ENCODE results near the gene TDRD10.
"Not testable (repeated sequence)": the region's sequence is repeated elsewhere in the genome, so short reads cannot be mapped to it uniquely, and the experiment has no call there.

The TDRD10 gene

GRCh38 chr1:154479764-154480421, 22.1 kb upstream of the TDRD10 start:
- DNase-seq, result peak; percentile 85

- no peak for DNase-seq
Observed at GRCh38 chr1:154481053-154481452, 21.0 kb upstream of the TDRD10 start.

- peak; percentile 5 for DNase-seq
Observed at GRCh38 chr1:154483941-154484803, 17.8 kb upstream of the TDRD10 start.

- no peak for DNase-seq
Observed at GRCh38 chr1:154485106-154485505, 16.9 kb upstream of the TDRD10 start.

- no peak for DNase-seq
Observed at GRCh38 chr1:154485910-154486496, 16.0 kb upstream of the TDRD10 start.

- DNase-seq, result not testable (repeated sequence)
Observed at GRCh38 chr1:154486756-154487155, 15.3 kb upstream of the TDRD10 start.

- DNase-seq, result no peak
Observed at GRCh38 chr1:154488922-154489321, 13.1 kb upstream of the TDRD10 start.

GRCh38 chr1:154489695-154490274, 12.2 kb upstream of the TDRD10 start:
- no peak for DNase-seq

- DNase-seq, result no peak
Observed at GRCh38 chr1:154490317-154490716, 11.7 kb upstream of the TDRD10 start.

GRCh38 chr1:154492115-154492514, 9.9 kb upstream of the TDRD10 start:
- DNase-seq, result no peak

GRCh38 chr1:154493276-154493675, 8.7 kb upstream of the TDRD10 start:
- no peak for DNase-seq

GRCh38 chr1:154495496-154496273, 6.3 kb upstream of the TDRD10 start:
- no peak for DNase-seq

GRCh38 chr1:154496383-154496782, 5.6 kb upstream of the TDRD10 start:
- no peak for DNase-seq

- DNase-seq, result no peak
Observed at GRCh38 chr1:154497026-154497806, 4.8 kb upstream of the TDRD10 start.

- no peak for DNase-seq
Observed at GRCh38 chr1:154499446-154499845, 2.6 kb upstream of the TDRD10 start.

- DNase-seq, result no peak
Observed at GRCh38 chr1:154500533-154500932, 1.5 kb upstream of the TDRD10 start.

- no peak for DNase-seq
Observed at GRCh38 chr1:154501423-154502065, 475 bp upstream of the TDRD10 start.

GRCh38 chr1:154502744-154503115, 711 bp downstream of the TDRD10 start:
- no peak for DNase-seq

- no peak for DNase-seq
Observed at GRCh38 chr1:154503898-154504297, 1.9 kb downstream of the TDRD10 start.

- no peak for DNase-seq
Observed at GRCh38 chr1:154512760-154513159, 10.7 kb downstream of the TDRD10 start.

GRCh38 chr1:154514066-154514553, 12.1 kb downstream of the TDRD10 start:
- DNase-seq, result no peak
